Parathyroid adenoma (tissue), 2 donors: Measurements from ENCODE around the gene SHISA6.

ENCODE experiments used
- H2AFZ ChIP-seq: fragments of 300-600 bp; sonication (generic); one replicate; pipeline ENCODE4 v1.7.0; 2017; ENCODE audit warnings: antibody characterized with exemption, mild to moderate bottlenecking
- H3K27ac ChIP-seq: fragments of 300-600 bp; sonication (generic); one replicate; pipeline ENCODE4 v1.7.0; 2017
- H3K27me3 ChIP-seq: fragments of 300-600 bp; sonication (generic); one replicate; pipeline ENCODE4 v1.7.0; 2017; ENCODE audit warnings: low read length; ENCODE audit not compliant: control insufficient read depth, insufficient read depth
- H3K36me3 ChIP-seq: fragments of 300-600 bp; sonication (generic); one replicate; pipeline ENCODE4 v1.7.0; 2017; ENCODE audit warnings: low read length; ENCODE audit not compliant: control insufficient read depth, insufficient read depth
- H3K4me1 ChIP-seq: fragments of 300-600 bp; sonication (generic); one replicate; pipeline ENCODE4 v1.7.0; 2017; ENCODE audit warnings: control low read depth
- H3K4me2 ChIP-seq: fragments of 300-600 bp; sonication (generic); one replicate; pipeline ENCODE4 v1.7.0; 2017; ENCODE audit warnings: low read length
- H3K4me3 ChIP-seq: fragments of 300-600 bp; sonication (generic); one replicate; pipeline ENCODE4 v1.7.0; 2017; ENCODE audit warnings: low read depth, low read length
- H3K79me2 ChIP-seq: fragments of 300-600 bp; sonication (generic); one replicate; pipeline ENCODE4 v1.7.0; 2017; ENCODE audit warnings: control low read depth
- H3K9ac ChIP-seq: fragments of 300-600 bp; sonication (generic); one replicate; pipeline ENCODE4 v1.7.0; 2017; ENCODE audit warnings: mild to moderate bottlenecking
- H3K9me3 ChIP-seq: fragments of 300-600 bp; sonication (generic); one replicate; pipeline ENCODE4 v1.7.0; 2017; ENCODE audit warnings: low read length; ENCODE audit not compliant: control insufficient read depth
- TF ChIP-seq, protein P1 (sequence below): fragments of 300-600 bp; sonication (generic); IDR thresholded peaks from one replicate; pipeline ENCODE4 v1.7.0; 2017; ENCODE audit warnings: antibody characterized with exemption, mild to moderate bottlenecking
- donor health status: primary hyperparathyroidism.

SHISA6 gene

DNA sequence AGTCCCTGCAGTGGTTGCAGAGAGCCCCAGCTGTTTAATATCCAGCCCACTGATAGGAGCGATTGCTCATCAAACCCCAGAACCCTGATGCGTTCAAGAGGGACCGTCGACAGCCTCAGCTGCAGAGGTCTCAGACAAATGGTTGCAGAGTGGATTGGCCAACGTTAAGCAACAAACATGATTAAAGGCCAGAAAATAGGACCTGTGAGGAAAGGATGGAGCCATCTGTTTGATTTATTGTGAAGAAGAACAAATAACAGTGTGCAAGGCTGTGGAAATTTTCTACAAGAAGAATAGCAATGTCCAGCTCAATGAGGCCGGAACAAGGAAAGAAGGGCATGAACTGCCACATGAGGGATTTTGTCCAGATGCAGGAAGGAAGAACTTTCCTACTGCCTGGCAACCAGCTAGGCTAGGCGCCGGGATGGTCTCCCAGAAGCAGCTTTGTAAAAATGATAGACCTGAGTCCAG, 218.9 kb downstream of the SHISA6 start:
- Histone ChIP-seq H3K36me3 (no peaks in the 10 kb centered on the region), H3K4me1 (no peaks in the 10 kb centered on the region), H2AFZ (no peak overlapping the region), H3K79me2 (no peaks in the 10 kb centered on the region), H3K9ac (no peak overlapping the region), H3K9me3 (no peaks in the 10 kb centered on the region), H3K27me3 (no peaks in the 10 kb centered on the region), H3K4me3 (no peak overlapping the region), H3K27ac (no peak overlapping the region), H3K4me2 (no peak overlapping the region)
- TF ChIP-seq, protein P1, sequence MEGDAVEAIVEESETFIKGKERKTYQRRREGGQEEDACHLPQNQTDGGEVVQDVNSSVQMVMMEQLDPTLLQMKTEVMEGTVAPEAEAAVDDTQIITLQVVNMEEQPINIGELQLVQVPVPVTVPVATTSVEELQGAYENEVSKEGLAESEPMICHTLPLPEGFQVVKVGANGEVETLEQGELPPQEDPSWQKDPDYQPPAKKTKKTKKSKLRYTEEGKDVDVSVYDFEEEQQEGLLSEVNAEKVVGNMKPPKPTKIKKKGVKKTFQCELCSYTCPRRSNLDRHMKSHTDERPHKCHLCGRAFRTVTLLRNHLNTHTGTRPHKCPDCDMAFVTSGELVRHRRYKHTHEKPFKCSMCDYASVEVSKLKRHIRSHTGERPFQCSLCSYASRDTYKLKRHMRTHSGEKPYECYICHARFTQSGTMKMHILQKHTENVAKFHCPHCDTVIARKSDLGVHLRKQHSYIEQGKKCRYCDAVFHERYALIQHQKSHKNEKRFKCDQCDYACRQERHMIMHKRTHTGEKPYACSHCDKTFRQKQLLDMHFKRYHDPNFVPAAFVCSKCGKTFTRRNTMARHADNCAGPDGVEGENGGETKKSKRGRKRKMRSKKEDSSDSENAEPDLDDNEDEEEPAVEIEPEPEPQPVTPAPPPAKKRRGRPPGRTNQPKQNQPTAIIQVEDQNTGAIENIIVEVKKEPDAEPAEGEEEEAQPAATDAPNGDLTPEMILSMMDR, result no peak

DNA sequence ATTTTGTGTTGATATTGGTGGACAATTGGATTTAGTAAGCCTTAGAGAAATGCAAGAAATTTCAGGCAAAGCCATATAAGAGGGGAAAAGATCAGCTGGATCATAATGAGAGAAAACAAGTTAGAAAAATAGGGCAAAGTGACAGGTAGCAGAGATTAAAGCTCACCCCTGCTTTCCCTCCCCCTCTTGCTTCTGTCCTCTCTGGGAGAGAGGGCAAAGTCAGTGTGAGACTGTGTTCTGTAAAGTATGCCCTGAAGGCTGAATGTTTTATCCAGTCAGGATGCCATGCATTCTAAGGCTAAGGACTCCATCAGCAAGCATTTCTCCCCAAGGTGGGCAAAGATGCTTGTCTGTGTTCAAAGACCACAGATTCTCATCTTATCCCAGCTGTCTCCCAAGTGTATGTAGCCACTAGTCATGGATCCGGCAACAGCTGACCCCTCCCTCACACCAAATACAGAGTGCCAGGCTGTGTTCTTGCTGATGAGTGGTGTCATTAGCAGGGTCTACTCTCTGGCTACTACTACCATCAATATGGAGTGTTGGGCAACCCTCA, 221.1 kb downstream of the SHISA6 start:
- Histone ChIP-seq H3K4me2 (no peak overlapping the region), H3K4me3 (no peak overlapping the region), H3K4me1 (no peaks in the 10 kb centered on the region), H3K36me3 (no peaks in the 10 kb centered on the region), H3K9me3 (no peaks in the 10 kb centered on the region), H3K79me2 (no peaks in the 10 kb centered on the region), H3K27ac (no peak overlapping the region), H3K9ac (no peak overlapping the region), H2AFZ (no peak overlapping the region), H3K27me3 (no peaks in the 10 kb centered on the region)
- TF ChIP-seq, protein P1, result no peak

DNA sequence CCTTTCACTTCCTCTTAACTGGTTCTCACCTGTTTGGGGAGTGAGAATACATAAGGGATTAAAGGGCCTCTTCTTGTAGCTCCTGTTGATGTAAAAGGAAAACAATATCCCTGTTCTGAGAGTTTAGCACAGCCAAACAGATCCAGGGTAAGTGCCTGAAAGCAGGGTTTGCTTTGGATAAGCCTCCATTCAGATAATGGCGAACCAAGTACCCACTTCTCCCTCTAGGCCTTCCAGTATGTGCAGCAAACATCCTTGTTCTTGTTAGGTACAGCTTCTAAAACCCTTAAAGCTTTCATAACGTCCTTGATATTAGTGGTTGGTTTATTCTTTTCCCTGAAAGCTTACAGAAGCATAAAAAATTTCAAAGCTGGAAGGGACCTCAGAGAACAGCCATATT, 226.6 kb downstream of the SHISA6 start:
- H3K27me3 ChIP-seq, result no peaks in the 10 kb centered on the region
- no peaks in the 10 kb centered on the region for H3K9me3 ChIP-seq
- H3K4me3 ChIP-seq, result no peak overlapping the region
- H3K9ac ChIP-seq, result no peak overlapping the region
- no peaks in the 10 kb centered on the region for H3K36me3 ChIP-seq
- peaks cover 8% of the 10 kb centered on the region for H3K4me1 ChIP-seq
- no peaks in the 10 kb centered on the region for H3K79me2 ChIP-seq
- H3K27ac ChIP-seq, result no peak overlapping the region
- no peak overlapping the region for H3K4me2 ChIP-seq
- no peak overlapping the region for H2AFZ ChIP-seq
- TF ChIP-seq, protein P1, result no peak

DNA sequence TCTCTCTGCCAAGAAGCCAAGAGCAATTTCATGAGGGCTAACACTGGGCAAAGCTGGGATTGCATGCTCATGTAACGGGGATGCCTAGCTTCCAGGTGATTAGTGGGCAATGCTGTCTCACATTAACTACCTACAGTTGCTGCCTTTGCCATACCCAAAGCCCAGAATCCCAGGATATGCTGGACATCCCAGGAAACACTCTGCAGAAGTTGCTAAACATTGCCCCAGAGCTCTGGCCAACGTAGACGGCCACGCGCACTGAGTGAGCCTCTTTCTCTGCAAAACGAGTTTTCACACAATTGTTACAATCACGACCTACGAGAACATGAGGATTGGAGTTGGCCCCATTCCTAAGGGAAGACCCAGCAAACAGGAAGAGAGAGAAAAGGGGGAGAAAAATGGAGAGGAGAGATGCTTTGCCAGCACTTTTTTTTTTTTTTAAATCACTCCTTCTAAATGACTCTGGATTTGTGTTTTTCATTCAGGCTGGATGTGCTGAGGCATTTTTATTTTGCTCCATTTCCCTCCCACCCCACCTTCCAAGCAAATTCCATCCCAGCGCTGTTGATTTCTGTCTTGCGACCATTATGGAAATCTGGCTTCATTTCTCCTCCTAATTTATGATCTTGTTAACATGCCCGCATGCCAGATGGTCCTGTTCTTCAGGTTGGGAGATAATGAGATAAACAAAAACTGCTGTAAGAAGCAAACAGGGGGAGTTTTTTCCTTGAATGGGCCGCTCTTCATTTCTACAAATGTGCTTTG, 244.5 kb downstream of the SHISA6 start:
- H2AFZ ChIP-seq, result peak overlapping the region; percentile 82
- no peak overlapping the region for H3K9ac ChIP-seq
- no peaks in the 10 kb centered on the region for H3K9me3 ChIP-seq
- H3K27ac ChIP-seq, result peak overlapping the region; percentile 89
- peak overlapping the region; percentile 43 for H3K4me3 ChIP-seq
- H3K79me2 ChIP-seq, result no peaks in the 10 kb centered on the region
- H3K4me1 ChIP-seq, result peaks cover 17% of the 10 kb centered on the region
- H3K36me3 ChIP-seq, result no peaks in the 10 kb centered on the region
- TF ChIP-seq, protein P1, result no peak
- peak overlapping the region; percentile 53 for H3K4me2 ChIP-seq
- H3K27me3 ChIP-seq, result no peaks in the 10 kb centered on the region
